Fibroblast of skin of back (primary cell): ENCODE results near the gene GRK5.

Experiments
- DNase-seq: peaks from one replicate; pipeline ENCODE4 v3.0.0-alpha.2; 2013

GRK5 gene

GRCh38 chr10:119344381-119344780 is 137.0 kb downstream of the GRK5 start:
- no peak for DNase-seq

- DNase-seq, result no peak
Measured at GRCh38 chr10:119346095-119346832, 138.9 kb downstream of the GRK5 start.

GRCh38 chr10:119347181-119347974 is 140.0 kb downstream of the GRK5 start:
- DNase-seq, result no peak

GRCh38 chr10:119348106-119348505 is 140.7 kb downstream of the GRK5 start:
- no peak for DNase-seq

GRCh38 chr10:119348516-119349240 is 141.3 kb downstream of the GRK5 start:
- DNase-seq, result no peak

GRCh38 chr10:119349341-119349740 is 142.0 kb downstream of the GRK5 start:
- DNase-seq, result no peak

- DNase-seq, result no peak
Measured at GRCh38 chr10:119349937-119350501, 142.6 kb downstream of the GRK5 start.

- peak; percentile 35 for DNase-seq
Measured at GRCh38 chr10:119350502-119351097, 143.2 kb downstream of the GRK5 start.

- DNase-seq, result no peak
Measured at GRCh38 chr10:119351189-119351588, 143.8 kb downstream of the GRK5 start.

- no peak for DNase-seq
Measured at GRCh38 chr10:119352042-119352441, 144.7 kb downstream of the GRK5 start.

GRCh38 chr10:119352807-119353206 is 145.4 kb downstream of the GRK5 start:
- DNase-seq, result no peak

GRCh38 chr10:119353421-119353820 is 146.1 kb downstream of the GRK5 start:
- no peak for DNase-seq

- DNase-seq, result no peak
Measured at GRCh38 chr10:119355930-119356329, 148.6 kb downstream of the GRK5 start.

- DNase-seq, result no peak
Measured at GRCh38 chr10:119357412-119358151, 150.2 kb downstream of the GRK5 start.

- no peak for DNase-seq
Measured at GRCh38 chr10:119358152-119358512, 150.8 kb downstream of the GRK5 start.

GRCh38 chr10:119358567-119358966 is 151.2 kb downstream of the GRK5 start:
- DNase-seq, result no peak

GRCh38 chr10:119359025-119359424 is 151.7 kb downstream of the GRK5 start:
- no peak for DNase-seq

GRCh38 chr10:119360181-119360921 is 153.0 kb downstream of the GRK5 start:
- no peak for DNase-seq

GRCh38 chr10:119361037-119361436 is 153.7 kb downstream of the GRK5 start:
- DNase-seq, result no peak

- no peak for DNase-seq
Measured at GRCh38 chr10:119362122-119362521, 154.8 kb downstream of the GRK5 start.
